HepG2 (cell line): Measurements from ENCODE around the gene ENPP7. TPM values are rescaled to one million over a fixed set of nuclear protein-coding genes. Genes with fewer than 3 reads are reported as not detected.

Experiments used
- ELF1 ChIP-seq: sonication (generic); formaldehyde crosslinking; IDR thresholded peaks from 2 replicates; pipeline ENCODE4 v1.4.0; 2020; ENCODE audit warnings: missing genetic modification reagents
- ELF4 ChIP-seq: sonication (generic); formaldehyde crosslinking; IDR thresholded peaks from 2 replicates; pipeline ENCODE4 v1.5.0; 2020; ENCODE audit warnings: missing genetic modification reagents, mild to moderate bottlenecking, moderate library complexity, borderline replicate concordance
- FOXJ3 ChIP-seq: sonication (generic); formaldehyde crosslinking; IDR thresholded peaks from 2 replicates; pipeline ENCODE4 v1.4.0; 2020; ENCODE audit warnings: missing genetic modification reagents, mild to moderate bottlenecking, borderline replicate concordance
- HNRNPL ChIP-seq: fragments of 200-400 bp; formaldehyde crosslinking; IDR thresholded peaks from 2 replicates; pipeline ENCODE4 v1.6.1; 2017; ENCODE audit warnings: mild to moderate bottlenecking, low read depth, low read length
- KLF11 ChIP-seq: IDR thresholded peaks from 2 replicates; pipeline ENCODE4 v1.6.1; 2016; ENCODE audit warnings: missing compliant biosample characterization
- MXD3 ChIP-seq: IDR thresholded peaks from 2 replicates; pipeline ENCODE4 v1.6.1; 2016; ENCODE audit warnings: mild to moderate bottlenecking, missing biosample characterization, missing genetic modification reagents
- NAIF1 ChIP-seq: sonication (generic); formaldehyde crosslinking; IDR thresholded peaks from 2 replicates; pipeline ENCODE4 v1.5.0; 2020; ENCODE audit warnings: mild to moderate bottlenecking, missing genetic modification reagents, borderline replicate concordance
- NCOA5 ChIP-seq: sonication (generic); formaldehyde crosslinking; IDR thresholded peaks from 2 replicates; pipeline ENCODE4 v1.4.0; 2020; ENCODE audit warnings: missing genetic modification reagents
- NFIB ChIP-seq: sonication (generic); formaldehyde crosslinking; IDR thresholded peaks from 2 replicates; pipeline ENCODE4 v1.9.0; 2021; ENCODE audit warnings: missing genetic modification reagents, mild to moderate bottlenecking, borderline replicate concordance
- RAD21 ChIP-seq: fragments of 450-650 bp; formaldehyde crosslinking; IDR thresholded peaks from 2 replicates; pipeline ENCODE4 v1.5.0; 2020; ENCODE audit warnings: mild to moderate bottlenecking
- REST ChIP-seq, 2 experiments: IDR thresholded peaks; 2 replicates each; pipeline ENCODE4 v1.6.1; 2011 to 2012; ENCODE audit warnings: low read length in 2 of 2, borderline replicate concordance in 1 of 2, low read depth in 1 of 2, mild to moderate bottlenecking in 1 of 2, moderate library complexity in 1 of 2
- REXO4 ChIP-seq: sonication (generic); formaldehyde crosslinking; IDR thresholded peaks from 2 replicates; pipeline ENCODE4 v1.8.0; 2022; ENCODE audit warnings: missing genetic modification reagents, mild to moderate bottlenecking, borderline replicate concordance
- RFX5 ChIP-seq: IDR thresholded peaks from 2 replicates; pipeline ENCODE4 v1.6.1; 2011; ENCODE audit warnings: low read depth, low read length, improper control_type of control experiment
- XBP1 ChIP-seq: sonication (generic); formaldehyde crosslinking; IDR thresholded peaks from 2 replicates; pipeline ENCODE4 v1.5.0; 2020; ENCODE audit warnings: missing genetic modification reagents
- ZBTB2 ChIP-seq: sonication (generic); formaldehyde crosslinking; IDR thresholded peaks from 2 replicates; pipeline ENCODE4 v1.8.0; 2022; ENCODE audit warnings: low read depth, missing genetic modification reagents
- ZMYM2 ChIP-seq: sonication (generic); formaldehyde crosslinking; IDR thresholded peaks from 2 replicates; pipeline ENCODE4 v1.8.0; 2022; ENCODE audit warnings: mild to moderate bottlenecking, missing genetic modification reagents
- ZMYM3 ChIP-seq: sonication (generic); formaldehyde crosslinking; IDR thresholded peaks from 2 replicates; pipeline ENCODE4 v1.5.1; 2020; ENCODE audit warnings: mild to moderate bottlenecking, missing genetic modification reagents
- ZNF232 ChIP-seq: sonication (generic); formaldehyde crosslinking; IDR thresholded peaks from 2 replicates; pipeline ENCODE4 v1.4.0; 2020; ENCODE audit warnings: missing genetic modification reagents, borderline replicate concordance
- ZNF335 ChIP-seq: sonication (generic); formaldehyde crosslinking; IDR thresholded peaks from 2 replicates; pipeline ENCODE4 v1.4.0; 2020; ENCODE audit warnings: missing genetic modification reagents
- ZNF546 ChIP-seq: sonication (generic); formaldehyde crosslinking; conservative IDR thresholded peaks from 2 replicates; pipeline ENCODE4 v1.8.1; 2023; ENCODE audit warnings: mild to moderate bottlenecking, missing genetic modification reagents
- ZNF615 ChIP-seq: sonication (generic); formaldehyde crosslinking; IDR thresholded peaks from 2 replicates; pipeline ENCODE4 v1.5.0; 2020; ENCODE audit warnings: mild to moderate bottlenecking, missing genetic modification reagents, borderline replicate concordance
- ZNF703 ChIP-seq: sonication (generic); formaldehyde crosslinking; IDR thresholded peaks from 2 replicates; pipeline ENCODE4 v1.5.1; 2020; ENCODE audit warnings: missing genetic modification reagents, mild to moderate bottlenecking, moderate library complexity, borderline replicate concordance
- ZNF777 ChIP-seq: sonication (generic); formaldehyde crosslinking; IDR thresholded peaks from 2 replicates; pipeline ENCODE4 v1.4.0; 2020; ENCODE audit warnings: missing genetic modification reagents
- ZSCAN20 ChIP-seq: sonication (generic); formaldehyde crosslinking; IDR thresholded peaks from 2 replicates; pipeline ENCODE4 v1.4.0; 2020; ENCODE audit warnings: missing genetic modification reagents, mild to moderate bottlenecking, borderline replicate concordance
- polyA plus RNA-seq, 8 experiments: library from polyadenylated mRNA; depleted of rRNA in 3 of 8; stranded (reverse) in 7 of 8; unstranded in 1 of 8; fragments of >200 nt; fragmentation: Illumina TruSeq in 4 of 8; extraction: Trizol in 4 of 8; gene quantifications; 2 replicates each; pipeline versions ENCODE4 v1.2.1 to v1.2.3, GENCODE V29; 2011 to 2016; ENCODE audit warnings: low read depth in 4 of 8, missing spikeins in 1 of 8, mixed read lengths in 1 of 8; ENCODE audit not compliant: insufficient read depth in 1 of 8
- total RNA-seq, 5 experiments: library from RNA; depleted of rRNA; stranded (reverse); fragments of >200 nt; fragmentation: Illumina TruSeq; extraction: Trizol; gene quantifications; 2 replicates each; pipeline ENCODE4 v1.2.3, GENCODE V29; 2016; ENCODE audit warnings: low read depth in 1 of 5

Gene ENPP7
- total and polyA plus RNA-seq, 2 of the 13 experiments (the other 11 are each of a cell fraction or from before 2014, with no cell fraction given) = 1.1 to 2.2 TPM

- TF ChIP-seq ZBTB2 (CRISPR knock-in tag) (no peak), ZSCAN20 (CRISPR knock-in tag) (no peak), FOXJ3 (CRISPR knock-in tag) (no peak; the same call in 1 of the 2 replicates), ZNF546 (0 out of 2 replicates have a peak, but pooled peaks have one; percentile 37), ZMYM2 (CRISPR knock-in tag) (peak; percentile 86), RFX5 (no peak; the same call in 1 of the 2 replicates), ZNF232 (CRISPR knock-in tag) (0 out of 2 replicates have a peak, but pooled peaks have one; percentile 33), MXD3 (CRISPR knock-in tag) (peak; percentile 80; the same call in 1 of the 2 replicates), NAIF1 (CRISPR knock-in tag) (no peak), RAD21 (CRISPR knock-in tag) (peak; percentile 57; the same call in 1 of the 2 replicates), ZNF335 (peak; percentile 57; the same call in 1 of the 2 replicates), REXO4 (CRISPR knock-in tag) (no peak), ZMYM3 (CRISPR knock-in tag) (peak; percentile 85), NCOA5 (CRISPR knock-in tag) (no peak), REST (IDR thresholded peaks at IDR 0.05; ENCODE audit: borderline replicate concordance in 1 of 2, low read depth in 1 of 2, low read length in 2 of 2) (peak in 1 of 2 experiments; percentile 59; a peak in 1 of 4 replicates), ELF1 (CRISPR knock-in tag) (peak; percentile 89), ZNF777 (CRISPR knock-in tag) (no peak), HNRNPL (peak; percentile 98), XBP1 (no peak), ZNF703 (CRISPR knock-in tag) (peak; percentile 36; the same call in 1 of the 2 replicates), KLF11 (CRISPR knock-in tag) (peak; percentile 82; the same call in 1 of the 2 replicates), ELF4 (CRISPR knock-in tag) (no peak; the same call in 1 of the 2 replicates), NFIB (CRISPR knock-in tag) (no peak), ZNF615 (CRISPR knock-in tag) (no peak)
These were observed 12.3 kb downstream of the ENPP7 start (continued) for GRCh38 chr17:79742951-79743476.
